MCF 10A (cell line): ENCODE measurements around the gene RPL29. TPM values are rescaled to one million over a fixed set of nuclear protein-coding genes. Genes with fewer than 3 reads are reported as not detected.

ENCODE experiments used
- BruUV-seq: library from RNA; stranded (reverse); fragments of 400-500 nt; replicated peaks from 2 replicates; lab custom pipeline; 2021; lab: Mats Ljungman, UMichigan
- CTCF ChIA-PET: fragments of 300-600 bp; sonication (Branson Sonifier 250); formaldehyde crosslinking; extraction: SDS; loops from one replicate; lab custom pipeline; 2021; ENCODE audit warnings: antibody characterized with exemption, inconsistent platforms; lab: Yijun Ruan, JAX
- POLR2A ChIA-PET: fragments of 300-600, 350-650 bp; sonication (Branson Sonifier 250); formaldehyde crosslinking; extraction: SDS; loops from one replicate; lab custom pipeline; 2020; ENCODE audit warnings: antibody characterized with exemption, inconsistent platforms; lab: Yijun Ruan, JAX
- DNase-seq: peaks from one replicate; pipeline ENCODE4 v3.0.0-alpha.2; 2018; ENCODE audit not compliant: unreplicated experiment
- H3K27ac Mint-ChIP-seq: one replicate; pipeline ENCODE4 v1.8.0; 2022; ENCODE audit warnings: mild to moderate bottlenecking, low read depth, mixed read lengths; ENCODE audit not compliant: unreplicated experiment
- H3K27me3 Mint-ChIP-seq: one replicate; pipeline ENCODE4 v1.8.0; 2022; ENCODE audit warnings: mixed read lengths; ENCODE audit not compliant: insufficient read depth, unreplicated experiment
- H3K36me3 Mint-ChIP-seq: one replicate; pipeline ENCODE4 v1.8.0; 2022; ENCODE audit warnings: mild to moderate bottlenecking, moderate library complexity, mixed read lengths; ENCODE audit not compliant: insufficient read depth, unreplicated experiment
- H3K4me1 Mint-ChIP-seq: one replicate; pipeline ENCODE4 v1.8.0; 2022; ENCODE audit warnings: mixed read lengths; ENCODE audit not compliant: insufficient read depth, unreplicated experiment
- H3K4me3 Mint-ChIP-seq: one replicate; pipeline ENCODE4 v1.8.0; 2022; ENCODE audit warnings: mild to moderate bottlenecking, moderate library complexity, mixed read lengths; ENCODE audit not compliant: unreplicated experiment
- H3K9me3 Mint-ChIP-seq: one replicate; pipeline ENCODE4 v1.8.0; 2022; ENCODE audit warnings: mixed read lengths; ENCODE audit not compliant: unreplicated experiment
- CTCF ChIP-seq: fragments of 200-600 bp; IDR thresholded peaks from one replicate; pipeline ENCODE4 v1.8.0; 2022; ENCODE audit warnings: antibody characterized with exemption, mild to moderate bottlenecking; ENCODE audit not compliant: unreplicated experiment
- intact Hi-C: fragments of 100-400 bp; cut with micrococcal nuclease; formaldehyde crosslinking; loops from 2 replicates; pipeline ENCODE4 v1.14.1; 2022
- total RNA-seq: library from RNA; stranded (reverse); gene quantifications from 2 replicates; pipeline ENCODE4 v1.2.3, GENCODE V29; 2022

The RPL29 gene
- total RNA-seq, 1 experiment from 2014 or later, result 1,551 TPM

- Mint-ChIP-seq H3K27ac (no peak overlapping the region), H3K9me3 (peaks cover 7% of the 10 kb centered on the region), H3K36me3 (no peaks in the 10 kb centered on the region), H3K4me1 (no peaks in the 10 kb centered on the region), H3K4me3 (no peak overlapping the region), H3K27me3 (no peaks in the 10 kb centered on the region)
- no peak for DNase-seq
- BruUV-seq, result no TSS peak
- ChIA-PET POLR2A (interaction anchor here (0.8 kb wide), 1 partner anchor 47 kb away, joined by 3 read pairs; no protein-coding TSS in a partner anchor), CTCF (interaction anchor here (0.6 to 8.6 kb wide), 5 partner anchors 44 to 190 kb away, joined by 3 to 71 read pairs (median 7); no protein-coding TSS in a partner anchor)
- intact Hi-C loops, result loop anchor here (10.0 kb wide), 1 partner anchor 208 kb away; no protein-coding TSS in a partner anchor
- no peak for TF ChIP-seq CTCF
Observed at GRCh38 chr3:52007291-52007690, 11.6 kb upstream of the RPL29 start.

- ChIA-PET CTCF (interaction anchor here (0.6 to 8.6 kb wide), 3 partner anchors 45 to 445 kb away, joined by 3 to 71 read pairs (median 7); no protein-coding TSS in a partner anchor), POLR2A (no interaction called here)
- DNase-seq, result no peak
- no peaks in the 10 kb centered on the region for H3K27me3 Mint-ChIP-seq
- no peaks in the 10 kb centered on the region for H3K36me3 Mint-ChIP-seq
- H3K4me3 Mint-ChIP-seq, result no peak overlapping the region
- no TSS peak for BruUV-seq
- TF ChIP-seq CTCF, result no peak
- peaks cover 7% of the 10 kb centered on the region for H3K9me3 Mint-ChIP-seq
- H3K27ac Mint-ChIP-seq, result no peak overlapping the region
- intact Hi-C loops, result loop anchor here (10.0 kb wide), 1 partner anchor 208 kb away; no protein-coding TSS in a partner anchor
- H3K4me1 Mint-ChIP-seq, result no peaks in the 10 kb centered on the region
Observed at GRCh38 chr3:52006820-52007133, 11.1 kb upstream of the RPL29 start.

GRCh38 chr3:52006017-52006819, 10.5 kb upstream of the RPL29 start:
- DNase-seq, result no peak
- H3K9me3 Mint-ChIP-seq, result peaks cover 7% of the 10 kb centered on the region
- ChIA-PET CTCF (interaction anchor here (0.6 to 8.6 kb wide), 5 partner anchors 45 to 446 kb away, joined by 3 to 230 read pairs (median 71); partner anchors contain the start of gene DUSP7), POLR2A (no interaction called here)
- H3K27ac Mint-ChIP-seq, result no peak overlapping the region
- TF ChIP-seq CTCF, result no peak
- BruUV-seq, result no TSS peak
- no peaks in the 10 kb centered on the region for H3K27me3 Mint-ChIP-seq
- H3K36me3 Mint-ChIP-seq, result no peaks in the 10 kb centered on the region
- H3K4me3 Mint-ChIP-seq, result no peak overlapping the region
- H3K4me1 Mint-ChIP-seq, result no peaks in the 10 kb centered on the region
- intact Hi-C loops, result loop anchor here (10.0 kb wide), 1 partner anchor 209 kb away; no protein-coding TSS in a partner anchor

- CTCF ChIA-PET, result interaction anchor here (6.4 to 8.6 kb wide), 3 partner anchors 50 to 136 kb away, joined by 71 to 230 read pairs (median 116); partner anchors contain the start of gene DUSP7
- H3K27ac Mint-ChIP-seq, result no peak overlapping the region
- no peak overlapping the region for H3K4me3 Mint-ChIP-seq
- POLR2A ChIA-PET, result interaction anchor here (0.7 kb wide), 1 partner anchor 23 kb away, joined by 3 read pairs; no protein-coding TSS in a partner anchor
- H3K36me3 Mint-ChIP-seq, result no peaks in the 10 kb centered on the region
- no peaks in the 10 kb centered on the region for H3K4me1 Mint-ChIP-seq
- H3K27me3 Mint-ChIP-seq, result no peaks in the 10 kb centered on the region
- BruUV-seq, result no TSS peak
- no peak for TF ChIP-seq CTCF
- no peak for DNase-seq
- intact Hi-C loops, result loop anchor here (10.0 kb wide), 1 partner anchor 209 kb away; no protein-coding TSS in a partner anchor
- H3K9me3 Mint-ChIP-seq, result peaks cover 7% of the 10 kb centered on the region
Observed at GRCh38 chr3:52005571-52005986, 9.9 kb upstream of the RPL29 start.
